ENCODE measurements around the gene BOLA3.
"Not testable (repeated sequence)": the region's sequence is repeated elsewhere in the genome, so short reads cannot be mapped to it uniquely, and the experiment has no call there.

The BOLA3 gene

GRCh38 chr2:74101574-74102300 is 46.0 kb downstream of the BOLA3 start:
- DNase-seq: no peak

- DNase-seq: no peak
Observed at GRCh38 chr2:74100254-74101216, 47.2 kb downstream of the BOLA3 start.

GRCh38 chr2:74099835-74100234 is 47.9 kb downstream of the BOLA3 start:
- no peak for DNase-seq

GRCh38 chr2:74099271-74099670 is 48.4 kb downstream of the BOLA3 start:
- no peak for DNase-seq

GRCh38 chr2:74097574-74097973 is 50.1 kb downstream of the BOLA3 start:
- DNase-seq: no peak

GRCh38 chr2:74096052-74096451 is 51.7 kb downstream of the BOLA3 start:
- DNase-seq: no peak

GRCh38 chr2:74095632-74096031 is 52.1 kb downstream of the BOLA3 start:
- no peak for DNase-seq

GRCh38 chr2:74094291-74094690 is 53.4 kb downstream of the BOLA3 start:
- no peak for DNase-seq

- DNase-seq: no peak
Observed at GRCh38 chr2:74093840-74094239, 53.9 kb downstream of the BOLA3 start.

GRCh38 chr2:74093426-74093825 is 54.3 kb downstream of the BOLA3 start:
- no peak for DNase-seq

GRCh38 chr2:74092275-74092674 is 55.4 kb downstream of the BOLA3 start:
- DNase-seq: no peak

GRCh38 chr2:74091391-74091790 is 56.3 kb downstream of the BOLA3 start:
- DNase-seq: no peak

- DNase-seq: no peak
Observed at GRCh38 chr2:74089816-74090745, 57.6 kb downstream of the BOLA3 start.

GRCh38 chr2:74088676-74089075 is 59.0 kb downstream of the BOLA3 start:
- DNase-seq: not testable (repeated sequence)

GRCh38 chr2:74087696-74088095 is 60.0 kb downstream of the BOLA3 start:
- DNase-seq: no peak

- no peak for DNase-seq
Observed at GRCh38 chr2:74086021-74086420, 61.7 kb downstream of the BOLA3 start.
